GM10266 (cell line): ENCODE results near the gene SPATS2L.

ENCODE experiments used
- DNase-seq: peaks from one replicate; pipeline ENCODE4 v3.0.0; 2012; ENCODE audit errors: extremely low spot score
- CTCF ChIP-seq: IDR thresholded peaks from 2 replicates; pipeline ENCODE4 v1.5.1; 2012; ENCODE audit warnings: mild to moderate bottlenecking, low read depth; ENCODE audit not compliant: control insufficient read depth, insufficient read depth; ENCODE audit errors: missing control alignments

SPATS2L gene

GRCh38 chr2:200422071-200422470 lies 115.6 kb downstream of the SPATS2L start:
- no peak for TF ChIP-seq CTCF
- no peak for DNase-seq

DNA sequence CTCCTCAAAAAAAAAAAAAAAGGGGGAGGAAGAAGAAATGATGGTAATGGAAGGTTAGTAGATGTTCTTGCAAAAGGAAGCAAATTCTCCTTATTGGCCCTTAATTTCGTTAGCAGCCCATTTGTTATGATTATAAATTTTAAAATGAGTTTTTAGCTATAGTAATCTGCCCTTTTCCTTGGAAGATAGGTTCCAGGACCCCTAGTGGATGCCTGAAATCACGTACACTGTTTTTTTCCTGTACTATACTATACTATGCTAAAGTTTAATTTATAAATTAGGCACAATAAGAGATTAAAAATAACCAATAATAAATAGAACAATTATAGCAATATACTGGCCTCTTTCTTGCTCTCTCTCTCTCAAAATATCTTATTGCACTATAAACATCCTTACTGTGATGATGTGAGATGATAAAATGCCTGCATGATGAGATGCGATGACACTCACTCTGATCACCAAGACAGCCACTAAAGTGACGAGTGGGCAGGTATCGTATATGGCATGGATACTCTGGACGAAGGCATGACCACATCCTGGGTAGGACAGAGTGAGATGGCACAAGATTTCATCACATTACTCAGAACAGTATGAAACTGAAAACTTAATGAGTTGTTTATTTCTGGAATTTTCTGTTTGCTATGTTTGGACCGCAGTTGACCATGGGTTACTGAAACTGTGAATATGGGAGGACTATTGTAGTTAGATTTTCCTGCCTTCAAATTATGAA lies 116.2 kb downstream of the SPATS2L start:
- no peak for DNase-seq
- no peak for TF ChIP-seq CTCF

- no peak for DNase-seq
- TF ChIP-seq CTCF: no peak
These were observed 117.0 kb downstream of the SPATS2L start for GRCh38 chr2:200423541-200423940.

GRCh38 chr2:200425026-200425821 lies 118.7 kb downstream of the SPATS2L start:
- no peak for TF ChIP-seq CTCF
- DNase-seq: no peak

- no peak for TF ChIP-seq CTCF
- DNase-seq: no peak
These were observed 120.3 kb downstream of the SPATS2L start for GRCh38 chr2:200426754-200427153.

DNA sequence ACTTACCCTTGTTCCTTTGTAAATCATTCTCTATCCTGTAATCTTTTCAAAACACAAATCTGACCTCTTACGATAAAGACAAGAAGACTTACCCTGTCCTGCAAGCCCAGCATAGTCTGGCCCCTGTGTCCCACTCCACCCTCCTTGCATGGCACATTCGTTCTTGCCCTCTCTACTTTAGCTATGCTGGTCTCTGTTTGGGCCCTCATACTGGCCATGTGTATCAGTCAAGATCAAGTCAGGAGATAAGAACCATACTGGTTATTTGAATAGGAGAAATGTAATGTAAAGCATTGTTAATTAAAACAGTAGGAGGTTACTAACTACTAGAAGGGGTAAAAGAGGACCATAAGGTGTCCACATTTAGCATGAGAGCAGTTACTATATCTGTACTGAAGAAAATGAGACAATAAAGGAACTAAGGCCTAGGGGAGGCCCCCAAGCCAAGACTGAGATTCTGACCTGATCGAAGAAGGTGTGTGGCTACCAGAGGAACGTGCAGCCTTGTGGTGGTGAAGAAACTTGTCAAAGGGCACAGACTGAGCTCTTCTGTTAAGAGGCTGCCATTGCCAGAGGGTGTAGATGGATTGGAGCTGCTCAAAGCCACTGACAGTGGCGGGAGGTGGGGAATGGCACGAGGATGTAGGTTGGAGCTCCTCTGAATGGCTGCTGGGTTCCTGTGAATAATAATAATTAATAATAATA lies 122.6 kb downstream of the SPATS2L start:
- no peak for TF ChIP-seq CTCF
- DNase-seq: peak; percentile 15
